Loucy (cell line): Measurements from ENCODE around the gene MINDY2.

Source experiments
- H2AFZ ChIP-seq: fragments of 200-600 bp; sonication (generic); 2 replicates; pipeline ENCODE4 v1.6.0; 2016; ENCODE audit warnings: antibody characterized with exemption, mild to moderate bottlenecking, low read length, moderate library complexity
- H3F3A ChIP-seq: fragments of 200-600 bp; 2 replicates; pipeline ENCODE4 v1.6.0; 2016; ENCODE audit warnings: antibody characterized with exemption, low read depth, mild to moderate bottlenecking
- H3K27me3 ChIP-seq: fragments of 200-600 bp; sonication (generic); 2 replicates; pipeline ENCODE4 v1.6.1; 2014; ENCODE audit warnings: low read length, mild to moderate bottlenecking; ENCODE audit not compliant: insufficient read depth, poor library complexity, severe bottlenecking
- H3K36me3 ChIP-seq: fragments of 200-600 bp; sonication (generic); 2 replicates; pipeline ENCODE4 v1.6.1; 2016; ENCODE audit warnings: low read length; ENCODE audit not compliant: insufficient read depth
- H3K4me1 ChIP-seq: fragments of 200-600 bp; sonication (generic); 2 replicates; pipeline ENCODE4 v1.5.1; 2014; ENCODE audit warnings: low read length, mild to moderate bottlenecking; ENCODE audit not compliant: insufficient read depth, poor library complexity, severe bottlenecking
- H3K4me2 ChIP-seq: fragments of 200-600 bp; sonication (generic); 2 replicates; pipeline ENCODE4 v1.6.0; 2014; ENCODE audit warnings: antibody characterized with exemption, low read length, low read depth, mild to moderate bottlenecking; ENCODE audit not compliant: poor library complexity, severe bottlenecking
- H3K4me3 ChIP-seq: fragments of 200-600 bp; sonication (generic); 2 replicates; pipeline ENCODE4 v1.5.1; 2014; ENCODE audit warnings: low read length, mild to moderate bottlenecking, mixed read lengths; ENCODE audit not compliant: poor library complexity, severe bottlenecking
- H3K79me2 ChIP-seq: fragments of 200-600 bp; sonication (generic); 2 replicates; pipeline ENCODE4 v1.6.1; 2014; ENCODE audit warnings: low read length; ENCODE audit not compliant: insufficient read depth
- H3K9ac ChIP-seq: fragments of 200-600 bp; sonication (generic); 2 replicates; pipeline ENCODE4 v1.6.0; 2014; ENCODE audit warnings: mild to moderate bottlenecking, low read depth, low read length, moderate library complexity; ENCODE audit not compliant: poor library complexity, severe bottlenecking
- H3K9me2 ChIP-seq: fragments of 200-600 bp; sonication (generic); replicated peaks from 2 replicates; pipeline ENCODE4 v1.6.1; 2016; ENCODE audit warnings: low read depth, low read length, mixed read lengths
- H3K9me3 ChIP-seq: fragments of 200-600 bp; sonication (generic); 2 replicates; pipeline ENCODE4 v1.6.1; 2014; ENCODE audit warnings: mild to moderate bottlenecking, antibody characterized with exemption, low read length, low read depth; ENCODE audit not compliant: insufficient read depth
- H4K20me1 ChIP-seq: fragments of 200-600 bp; sonication (generic); 2 replicates; pipeline ENCODE4 v1.6.0; 2014; ENCODE audit warnings: antibody characterized with exemption, low read length, mild to moderate bottlenecking; ENCODE audit not compliant: insufficient read depth, poor library complexity, severe bottlenecking
- EZH2phosphoT487 ChIP-seq: fragments of 200-600 bp; IDR thresholded peaks from 2 replicates; pipeline ENCODE4 v1.6.1; 2018; ENCODE audit warnings: antibody characterized with exemption, mild to moderate bottlenecking, moderate library complexity, borderline replicate concordance
- TF ChIP-seq, protein P1 (sequence below): fragments of 200-600 bp; sonication (generic); conservative IDR thresholded peaks from 2 replicates; pipeline ENCODE4 v1.5.1; 2014; ENCODE audit warnings: mild to moderate bottlenecking, antibody characterized with exemption, low read length

MINDY2 gene

DNA sequence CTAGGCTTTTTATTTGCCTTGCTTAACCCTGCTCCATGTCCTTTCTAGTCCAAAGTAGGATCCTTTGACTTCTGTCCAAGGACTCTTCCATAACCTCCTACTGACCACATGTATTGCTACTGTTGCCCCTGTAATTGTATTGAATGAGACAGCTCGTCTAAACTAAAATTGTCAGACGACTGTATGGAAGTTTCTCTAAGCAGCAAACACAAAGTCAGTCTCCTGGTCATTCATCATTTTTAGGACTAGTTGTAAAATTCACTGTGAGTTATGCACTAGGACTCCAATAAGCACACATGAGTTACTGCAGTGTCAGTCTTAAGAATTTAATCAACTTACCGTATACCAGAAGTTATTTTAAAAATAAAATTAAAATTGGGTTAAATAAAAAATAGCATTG is 129.5 kb downstream of the MINDY2 start:
- H3K9ac ChIP-seq, result no peak overlapping the region
- H3K9me3 ChIP-seq, result no peaks in the 10 kb centered on the region
- no peaks in the 10 kb centered on the region for H3K27me3 ChIP-seq
- no peaks in the 10 kb centered on the region for H3K9me2 ChIP-seq
- TF ChIP-seq, protein P1, sequence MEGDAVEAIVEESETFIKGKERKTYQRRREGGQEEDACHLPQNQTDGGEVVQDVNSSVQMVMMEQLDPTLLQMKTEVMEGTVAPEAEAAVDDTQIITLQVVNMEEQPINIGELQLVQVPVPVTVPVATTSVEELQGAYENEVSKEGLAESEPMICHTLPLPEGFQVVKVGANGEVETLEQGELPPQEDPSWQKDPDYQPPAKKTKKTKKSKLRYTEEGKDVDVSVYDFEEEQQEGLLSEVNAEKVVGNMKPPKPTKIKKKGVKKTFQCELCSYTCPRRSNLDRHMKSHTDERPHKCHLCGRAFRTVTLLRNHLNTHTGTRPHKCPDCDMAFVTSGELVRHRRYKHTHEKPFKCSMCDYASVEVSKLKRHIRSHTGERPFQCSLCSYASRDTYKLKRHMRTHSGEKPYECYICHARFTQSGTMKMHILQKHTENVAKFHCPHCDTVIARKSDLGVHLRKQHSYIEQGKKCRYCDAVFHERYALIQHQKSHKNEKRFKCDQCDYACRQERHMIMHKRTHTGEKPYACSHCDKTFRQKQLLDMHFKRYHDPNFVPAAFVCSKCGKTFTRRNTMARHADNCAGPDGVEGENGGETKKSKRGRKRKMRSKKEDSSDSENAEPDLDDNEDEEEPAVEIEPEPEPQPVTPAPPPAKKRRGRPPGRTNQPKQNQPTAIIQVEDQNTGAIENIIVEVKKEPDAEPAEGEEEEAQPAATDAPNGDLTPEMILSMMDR, result no peak
- TF ChIP-seq EZH2phosphoT487, result no peak
- peaks cover 67% of the 10 kb centered on the region for H3K36me3 ChIP-seq
- H3K4me2 ChIP-seq, result no peak overlapping the region
- no peak overlapping the region for H3K4me3 ChIP-seq
- peaks cover 11% of the 10 kb centered on the region; the same call in 1 of the 2 replicates for H3K79me2 ChIP-seq
- H3F3A ChIP-seq, result no peaks in the 10 kb centered on the region
- no peak overlapping the region for H2AFZ ChIP-seq
- H3K4me1 ChIP-seq, result no peaks in the 10 kb centered on the region
- peaks cover 4% of the 10 kb centered on the region for H4K20me1 ChIP-seq

GRCh38 chr15:58908550-58909309 is 137.6 kb downstream of the MINDY2 start:
- TF ChIP-seq, protein P1, result no peak
- TF ChIP-seq EZH2phosphoT487, result no peak
- H3K27me3 ChIP-seq, result no peaks in the 10 kb centered on the region
- H3F3A ChIP-seq, result no peaks in the 10 kb centered on the region
- no peak overlapping the region for H2AFZ ChIP-seq
- peaks cover 35% of the 10 kb centered on the region for H3K79me2 ChIP-seq
- H3K36me3 ChIP-seq, result peaks cover 65% of the 10 kb centered on the region; the same call in 1 of the 2 replicates
- H3K9me3 ChIP-seq, result no peaks in the 10 kb centered on the region
- no peak overlapping the region for H3K4me2 ChIP-seq
- H3K9me2 ChIP-seq, result no peaks in the 10 kb centered on the region
- no peak overlapping the region for H3K4me3 ChIP-seq
- peaks cover 3% of the 10 kb centered on the region for H4K20me1 ChIP-seq
- H3K4me1 ChIP-seq, result peaks cover 4% of the 10 kb centered on the region
- H3K9ac ChIP-seq, result no peak overlapping the region

DNA sequence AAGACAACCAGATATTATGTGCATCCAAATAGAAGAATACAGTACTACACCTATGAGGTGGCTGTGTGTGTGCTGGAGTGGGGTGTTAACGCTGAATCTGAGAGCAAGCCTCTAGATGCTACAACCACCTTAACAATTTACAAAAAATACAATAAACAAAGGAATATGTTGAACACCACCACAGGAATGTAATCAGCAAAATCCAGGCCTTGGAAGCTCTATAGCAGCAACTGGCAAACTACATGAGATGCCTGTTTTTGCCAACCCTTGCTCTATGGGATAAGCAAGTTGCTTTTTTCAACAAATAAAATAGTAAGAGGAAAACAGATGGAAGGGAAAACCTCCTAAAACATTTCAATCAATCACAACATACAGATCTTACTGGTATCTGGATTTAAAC is 138.5 kb downstream of the MINDY2 start:
- H3K4me3 ChIP-seq, result no peak overlapping the region
- TF ChIP-seq, protein P1, result no peak
- no peak for TF ChIP-seq EZH2phosphoT487
- peaks cover 38% of the 10 kb centered on the region for H3K79me2 ChIP-seq
- H4K20me1 ChIP-seq, result peaks cover 3% of the 10 kb centered on the region
- no peaks in the 10 kb centered on the region for H3K9me3 ChIP-seq
- peaks cover 4% of the 10 kb centered on the region for H3K4me1 ChIP-seq
- no peak overlapping the region for H3K4me2 ChIP-seq
- H3K27me3 ChIP-seq, result no peaks in the 10 kb centered on the region
- peaks cover 65% of the 10 kb centered on the region; the same call in 1 of the 2 replicates for H3K36me3 ChIP-seq
- H3F3A ChIP-seq, result no peaks in the 10 kb centered on the region
- H3K9ac ChIP-seq, result no peak overlapping the region
- H2AFZ ChIP-seq, result no peak overlapping the region
- no peaks in the 10 kb centered on the region for H3K9me2 ChIP-seq
